HL-60/S4 treated with phorbol 12-myristate 13-acetate at 8.2 ng/mL for 4 days and 3 days (cell line): ENCODE results near the gene FAM47E.
"Not testable (repeated sequence)": the region's sequence is repeated elsewhere in the genome, so short reads cannot be mapped to it uniquely, and the experiment has no call there.

ENCODE experiments used
- in situ Hi-C: fragments of 300-500 bp; cut with MboI; formaldehyde crosslinking; loops from 2 replicates; pipeline ENCODE4 v1.15.0; 2022; ENCODE audit warnings: low sequenced_read_pairs

The FAM47E gene

DNA sequence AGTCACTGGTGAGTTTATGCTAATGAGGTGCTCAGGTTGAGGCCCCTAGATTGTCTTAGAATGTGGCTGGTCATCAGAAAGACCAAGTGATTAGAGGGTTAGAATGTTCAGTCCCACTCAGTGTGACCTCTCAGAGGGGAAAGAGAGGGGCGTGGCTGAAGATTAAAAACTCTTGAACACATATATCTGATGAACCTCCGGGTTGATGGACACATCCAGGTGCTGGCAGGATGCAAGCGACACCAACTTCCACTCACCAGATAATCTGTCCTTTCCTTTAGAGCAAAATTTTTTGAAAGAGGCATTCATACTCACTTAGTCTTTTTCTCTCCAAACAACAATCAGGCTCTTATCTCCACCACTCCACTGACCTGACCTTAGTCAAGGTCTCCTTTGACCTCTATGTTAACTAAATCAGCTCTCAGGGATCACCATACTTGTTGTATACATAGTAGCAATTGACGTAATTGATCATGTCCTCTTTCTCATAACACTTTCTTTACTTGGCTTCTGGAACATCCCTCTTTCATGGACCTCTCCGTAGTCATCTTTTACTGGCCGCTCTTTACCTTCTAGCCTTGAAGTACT, 14.2 kb downstream of the FAM47E start:
- in situ Hi-C loops = no loop called here

DNA sequence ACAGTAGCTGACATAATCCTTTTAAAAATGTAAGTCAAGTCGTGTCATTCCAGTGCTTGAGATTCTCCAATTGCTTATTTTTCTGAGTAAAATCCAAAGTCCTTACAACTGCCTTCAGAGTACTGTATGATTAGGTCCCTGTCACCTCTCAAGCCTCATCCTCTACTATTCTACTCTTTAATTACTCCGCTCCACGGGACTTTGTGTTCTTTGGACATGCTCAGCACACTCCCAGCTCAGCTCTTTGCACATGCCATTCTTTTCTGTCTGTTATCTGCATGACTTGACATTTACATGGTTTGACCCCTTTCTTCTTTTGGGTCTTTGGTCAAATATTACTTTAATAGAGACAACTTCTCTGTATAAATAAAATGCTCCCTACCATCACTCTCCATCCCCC, 15.1 kb downstream of the FAM47E start:
- in situ Hi-C loops = no loop called here

DNA sequence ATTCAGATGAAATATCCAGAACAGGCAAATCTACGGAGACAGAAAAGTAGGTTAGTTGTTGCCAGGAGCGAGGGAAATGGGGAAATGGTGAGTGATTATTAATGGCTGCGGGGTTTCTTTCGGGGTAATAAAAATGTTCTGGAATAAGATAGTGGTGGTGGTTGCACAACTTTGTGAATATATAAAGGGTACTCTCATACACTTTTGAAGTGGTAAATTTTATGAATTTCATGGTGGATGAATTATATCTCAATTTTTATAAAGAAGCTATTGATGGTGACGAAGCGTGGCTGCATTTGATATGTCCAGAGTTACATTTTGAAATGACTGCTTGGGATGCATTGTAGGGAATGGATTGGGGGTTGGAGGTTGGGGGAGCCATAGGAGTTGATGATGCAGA, 16.3 kb downstream of the FAM47E start:
- in situ Hi-C loops = no loop called here

DNA sequence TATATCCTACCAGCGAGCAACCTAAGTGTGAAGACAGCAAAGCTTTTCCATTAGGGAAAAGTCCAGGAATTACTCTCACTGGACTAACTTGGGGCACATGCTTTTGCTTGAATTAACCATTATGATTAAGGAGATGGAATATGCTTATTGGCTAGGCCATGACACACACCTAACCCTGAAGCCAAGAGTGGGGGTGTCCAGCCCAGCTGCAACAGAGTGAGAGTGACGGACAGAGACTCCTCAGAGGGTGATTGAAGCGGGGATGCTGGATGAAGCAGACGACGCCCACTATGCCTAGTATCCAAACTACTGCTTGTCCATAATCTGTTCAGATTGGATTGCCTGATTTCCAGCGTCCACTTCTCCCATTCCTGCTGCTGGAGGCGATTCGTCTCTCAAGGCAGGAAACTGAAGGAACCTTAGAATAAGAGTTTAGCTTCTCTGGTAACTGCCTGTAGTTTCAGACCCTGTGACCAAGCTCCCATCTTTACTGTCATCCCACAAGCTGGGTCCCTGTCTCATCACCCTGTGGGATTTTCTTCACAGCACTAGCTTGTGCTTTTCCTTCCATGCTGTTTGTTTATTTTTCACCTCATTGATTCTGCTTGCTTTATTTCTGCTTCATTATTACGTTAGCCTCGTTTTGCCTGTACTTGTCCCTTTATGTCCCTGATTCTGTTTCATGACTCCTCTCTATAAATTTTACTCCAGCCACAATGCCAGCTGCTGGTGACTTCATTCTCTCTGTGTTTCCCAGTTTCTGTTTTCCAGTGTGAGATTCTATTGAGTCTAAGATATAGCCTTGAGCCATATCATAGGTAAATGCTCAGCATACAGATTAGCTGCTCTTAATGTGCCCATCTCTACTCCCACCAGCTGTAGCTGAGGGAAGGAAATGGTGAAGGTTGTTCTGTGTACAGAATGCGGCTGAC, 19.0 kb downstream of the FAM47E start:
- in situ Hi-C loops = no loop called here

DNA sequence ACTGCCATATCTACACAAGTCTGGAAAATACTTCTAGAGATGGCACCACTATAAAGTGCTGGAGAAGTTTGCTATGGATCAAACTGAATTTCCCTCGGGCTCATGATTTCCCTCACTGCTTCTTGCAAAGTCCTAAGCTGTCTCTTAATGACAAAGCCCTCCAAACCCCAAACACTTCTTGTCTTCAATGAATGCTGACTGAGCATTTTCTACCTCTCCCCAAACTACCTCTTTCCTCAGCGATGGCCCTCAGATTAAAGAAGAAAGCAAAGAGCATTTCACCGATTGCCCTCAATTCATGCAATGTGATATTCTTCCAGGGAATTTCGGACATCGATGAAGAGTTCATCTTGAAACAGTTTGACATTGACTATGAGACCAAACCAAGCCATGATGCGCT, 19.7 kb downstream of the FAM47E start:
- in situ Hi-C loops = no loop called here

DNA sequence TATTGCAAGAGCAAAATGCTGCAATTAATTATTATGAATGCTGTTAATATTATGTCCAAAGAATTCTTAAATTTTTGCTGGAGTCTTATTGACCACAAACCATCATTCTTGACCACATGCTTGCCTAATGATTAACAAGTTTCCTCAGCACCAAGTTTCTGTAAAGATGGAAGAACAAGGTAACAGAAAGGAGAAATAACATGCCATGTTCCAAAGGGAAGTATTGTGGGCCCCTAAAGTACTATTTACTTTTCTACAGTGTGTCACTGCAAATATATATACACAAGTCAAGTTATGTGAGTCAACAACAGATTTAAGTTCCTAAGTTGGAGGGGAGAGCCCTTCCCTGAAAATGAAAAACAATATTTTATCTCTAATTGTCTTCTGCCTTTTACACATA, 20.6 kb downstream of the FAM47E start:
- in situ Hi-C loops = no loop called here

DNA sequence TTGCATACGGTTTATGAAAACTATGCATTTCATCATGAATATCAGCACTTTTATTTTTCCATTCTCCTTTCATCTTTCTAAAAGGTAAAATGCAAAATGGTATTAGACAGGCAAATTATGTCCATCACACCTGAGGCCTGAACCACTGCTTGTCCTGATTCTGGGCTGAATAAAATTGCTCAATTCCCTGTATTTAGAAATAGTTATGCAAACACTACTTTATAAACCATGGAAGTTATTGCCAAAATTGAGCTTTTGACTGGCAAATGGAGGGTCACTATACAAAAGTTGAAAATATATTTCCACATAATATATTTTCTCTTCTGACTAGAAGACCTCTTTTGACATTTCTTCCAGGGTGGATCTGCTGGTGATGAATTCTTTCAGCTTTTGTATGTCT, 21.1 kb downstream of the FAM47E start:
- in situ Hi-C loops = no loop called here

DNA sequence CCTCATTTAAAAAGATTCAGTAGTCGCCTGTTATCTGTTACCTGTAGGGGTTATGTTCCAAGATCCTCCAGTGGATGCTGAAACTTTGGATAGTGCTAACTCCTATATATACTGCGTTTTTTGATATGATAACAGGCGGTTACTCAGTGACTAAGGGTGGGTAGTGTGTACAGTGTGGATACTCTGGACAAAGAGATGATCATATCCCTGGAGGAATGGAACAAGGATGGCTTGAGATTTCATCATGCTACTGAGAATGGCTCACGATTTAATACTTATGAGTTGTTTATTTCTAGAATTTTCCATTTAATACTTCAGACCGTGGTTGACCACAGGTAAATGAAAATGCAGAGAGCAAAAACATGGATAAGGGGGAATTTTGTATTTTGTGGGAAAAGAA, 21.5 kb downstream of the FAM47E start:
- in situ Hi-C loops = no loop called here

DNA sequence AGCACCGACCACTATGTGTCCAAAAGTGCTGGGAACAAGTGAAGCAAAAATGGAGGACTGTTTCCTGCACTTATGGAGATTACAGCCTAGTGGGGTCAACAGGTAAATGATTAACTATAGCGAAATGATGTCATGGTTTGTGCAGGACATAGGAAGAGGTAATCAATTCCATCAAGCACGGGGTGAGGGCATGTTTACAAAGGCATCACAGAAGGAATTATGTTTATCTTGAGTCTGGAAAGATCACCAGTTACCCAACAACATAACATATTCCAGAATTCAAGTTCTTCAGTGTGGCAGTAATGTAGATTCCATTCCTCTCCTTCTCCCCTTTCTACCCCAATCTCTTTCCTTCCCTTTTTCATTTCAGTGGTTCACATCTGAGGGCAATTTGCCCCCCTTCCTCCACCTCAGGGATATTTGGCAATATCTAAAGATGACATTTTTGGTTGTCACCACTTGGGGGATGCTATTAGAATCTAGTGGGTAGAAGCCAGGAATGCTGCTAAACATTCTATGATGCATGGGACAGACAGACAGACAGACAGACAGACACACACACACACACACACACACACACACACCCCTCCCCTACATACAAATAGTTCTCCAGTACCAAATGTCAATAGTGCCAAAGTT, 24.1 kb downstream of the FAM47E start:
- in situ Hi-C loops = no loop called here

DNA sequence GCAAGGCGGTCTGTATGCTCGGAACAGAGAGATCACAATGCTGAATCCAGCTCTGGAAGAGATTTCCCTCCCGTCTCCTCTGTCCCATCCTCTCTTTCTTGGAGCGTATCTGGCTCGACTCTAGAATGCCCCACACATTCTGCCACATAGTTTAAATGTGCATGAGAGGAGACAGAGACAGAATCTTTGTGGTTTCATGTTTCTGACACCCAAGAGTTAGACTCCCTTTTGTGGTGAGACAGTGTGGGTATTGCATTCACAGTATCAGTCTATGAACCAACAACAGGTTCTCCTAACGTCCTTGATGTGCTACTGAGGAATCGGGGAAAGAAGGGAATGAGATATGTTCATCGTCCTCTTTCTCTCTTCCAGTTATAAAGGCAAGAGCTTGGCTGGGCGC, 25.3 kb downstream of the FAM47E start:
- in situ Hi-C loops = no loop called here

DNA sequence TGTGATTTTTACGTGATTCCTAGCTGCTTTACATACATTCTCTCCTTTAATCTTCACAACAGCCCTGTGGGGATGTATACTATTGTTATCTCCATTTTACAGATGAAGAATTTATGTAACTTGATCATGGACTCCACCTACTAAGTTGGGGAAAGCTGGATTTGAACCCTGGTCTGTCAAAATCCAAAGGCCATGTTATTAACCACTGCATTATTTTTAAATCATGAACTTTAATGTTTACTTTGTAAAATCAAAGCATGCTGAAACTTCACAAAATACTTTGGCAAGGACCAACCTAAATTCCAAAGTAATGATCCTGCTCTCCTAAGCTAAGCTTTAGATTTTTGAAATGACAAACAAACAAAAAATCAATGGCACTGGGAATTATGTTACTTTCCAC, 26.1 kb downstream of the FAM47E start:
- in situ Hi-C loops = no loop called here

DNA sequence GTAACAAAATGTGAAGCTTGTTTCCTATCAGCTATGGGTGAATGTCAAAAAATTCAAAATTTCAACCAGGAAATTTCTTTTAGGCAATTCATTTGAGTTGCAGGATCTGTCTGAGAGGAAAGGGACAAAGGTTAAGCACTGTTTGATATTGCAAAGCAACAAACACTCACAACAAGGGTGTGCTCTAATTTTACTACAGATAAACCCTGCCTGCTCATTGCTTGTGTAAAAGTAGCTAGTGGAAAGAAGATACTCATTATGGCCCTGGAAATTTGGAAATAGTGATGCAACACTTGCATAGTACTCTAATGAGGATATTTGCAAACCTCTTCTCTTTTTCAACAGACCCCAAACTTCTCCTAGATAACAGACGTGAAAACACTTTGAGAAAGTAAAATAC, 27.1 kb downstream of the FAM47E start:
- in situ Hi-C loops = no loop called here

DNA sequence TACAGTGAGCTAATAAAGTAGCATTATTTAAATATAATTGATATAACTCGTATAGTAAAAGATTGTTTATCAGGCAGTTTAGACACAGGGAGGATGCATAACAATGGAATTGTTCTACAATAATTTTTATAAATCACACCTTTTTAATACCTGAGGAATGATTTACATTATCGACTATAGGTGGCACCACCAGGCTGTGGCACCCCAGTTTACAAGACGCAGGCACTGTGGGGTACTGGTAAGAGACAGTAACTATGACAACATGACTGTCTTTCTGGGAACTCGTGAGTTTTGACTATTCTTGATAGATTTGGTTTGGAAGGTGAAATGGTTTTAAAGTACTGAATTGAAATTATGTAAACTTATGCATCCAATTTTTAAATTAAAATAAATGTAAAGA, 27.9 kb downstream of the FAM47E start:
- in situ Hi-C loops = no loop called here

DNA sequence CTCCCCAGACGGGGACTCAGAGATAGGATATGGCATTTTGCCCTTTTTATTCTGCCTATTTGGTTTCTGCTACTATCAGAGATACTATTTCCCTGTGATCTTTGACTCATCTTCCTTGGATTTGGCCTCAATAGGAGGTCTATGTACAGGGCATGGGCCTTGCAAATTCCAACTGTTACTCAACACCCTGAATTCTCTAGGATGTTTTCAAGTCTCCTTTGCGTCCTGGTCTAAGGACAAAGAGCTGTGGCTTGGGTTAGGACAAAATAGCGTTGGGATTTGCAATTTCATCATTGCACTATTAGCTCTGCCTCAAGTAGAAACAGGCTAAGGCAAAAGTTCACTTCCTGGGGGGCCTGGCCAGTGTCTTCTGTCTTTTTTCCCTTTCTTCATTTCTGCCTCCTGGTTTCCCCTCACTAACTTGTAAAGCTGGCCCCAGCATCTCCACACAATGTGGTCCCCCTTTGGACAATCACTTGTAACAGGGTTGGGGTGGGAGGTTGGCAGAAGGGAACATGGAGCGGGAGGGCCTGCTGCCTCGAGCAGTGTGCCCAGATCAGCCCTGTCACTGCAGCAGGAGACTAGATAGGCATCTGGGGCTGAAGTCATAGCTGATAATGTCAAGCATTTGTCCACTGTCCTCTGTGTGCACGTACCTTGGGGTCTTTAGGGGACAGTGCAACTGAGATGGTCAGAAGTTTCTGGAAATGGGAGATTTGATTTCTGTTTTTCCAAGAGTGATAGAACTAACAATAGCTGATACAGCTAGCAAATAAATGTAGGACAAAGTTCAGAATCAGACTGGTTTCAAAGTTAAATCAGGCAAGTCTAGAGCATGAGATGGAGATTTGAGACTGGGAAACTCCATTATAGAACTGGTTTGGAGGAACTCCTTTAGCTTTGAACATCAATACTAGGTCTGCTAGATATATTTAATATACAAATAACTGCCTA, 29.2 kb downstream of the FAM47E start:
- in situ Hi-C loops = no loop called here

DNA sequence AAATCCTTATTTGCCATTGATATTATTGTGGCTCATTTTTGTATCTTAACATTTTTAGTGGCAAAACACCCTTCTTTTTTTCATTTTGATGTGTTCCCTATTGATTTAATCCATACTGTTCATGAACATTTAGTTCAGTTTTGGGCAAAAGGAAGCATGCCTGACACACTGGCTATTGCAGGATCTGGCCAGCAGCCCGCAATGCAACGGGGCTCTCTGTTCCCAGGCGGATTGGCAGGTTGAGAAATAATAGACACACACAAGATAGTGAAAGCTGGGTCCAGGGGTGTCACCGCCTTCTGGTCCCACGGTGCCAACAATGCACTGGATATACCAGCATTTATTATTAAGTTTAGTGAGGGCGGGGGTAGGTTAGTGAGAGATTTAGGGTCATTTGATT, 30.1 kb downstream of the FAM47E start:
- in situ Hi-C loops = not testable (repeated sequence)

DNA sequence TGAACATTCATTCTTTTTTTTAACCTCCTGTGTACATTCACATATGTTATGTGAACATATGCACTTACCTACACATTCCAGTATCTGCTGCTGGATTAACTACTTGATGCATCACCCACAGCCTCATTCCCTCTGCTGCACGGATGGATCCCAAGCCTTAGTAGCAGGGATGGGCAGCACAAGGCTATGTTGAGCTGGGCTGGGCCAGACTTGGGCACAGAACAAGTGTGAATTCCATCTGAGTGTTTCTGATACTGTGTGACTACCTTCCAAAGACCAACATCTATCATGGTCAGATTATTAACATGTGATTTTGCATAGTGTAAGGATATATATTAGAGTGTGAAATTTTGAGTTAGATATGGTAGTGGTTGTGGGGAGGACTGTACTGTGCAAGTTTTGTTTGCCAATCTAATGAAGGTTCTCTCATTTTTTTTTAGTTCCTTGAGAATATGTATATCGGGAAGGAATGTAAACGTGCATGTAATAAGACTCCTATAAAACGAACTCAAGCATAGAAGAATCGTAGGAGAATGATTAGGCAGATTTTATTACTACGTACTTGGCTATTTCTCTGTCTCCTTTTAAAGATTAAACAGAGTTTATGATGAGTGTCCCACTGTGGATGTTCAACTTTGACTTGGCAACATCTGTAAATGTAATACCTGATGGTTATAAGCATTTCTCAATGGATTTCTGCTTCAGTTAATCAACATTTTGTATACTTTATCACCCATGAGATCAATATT, 31.6 kb downstream of the FAM47E start:
- in situ Hi-C loops = no loop called here

DNA sequence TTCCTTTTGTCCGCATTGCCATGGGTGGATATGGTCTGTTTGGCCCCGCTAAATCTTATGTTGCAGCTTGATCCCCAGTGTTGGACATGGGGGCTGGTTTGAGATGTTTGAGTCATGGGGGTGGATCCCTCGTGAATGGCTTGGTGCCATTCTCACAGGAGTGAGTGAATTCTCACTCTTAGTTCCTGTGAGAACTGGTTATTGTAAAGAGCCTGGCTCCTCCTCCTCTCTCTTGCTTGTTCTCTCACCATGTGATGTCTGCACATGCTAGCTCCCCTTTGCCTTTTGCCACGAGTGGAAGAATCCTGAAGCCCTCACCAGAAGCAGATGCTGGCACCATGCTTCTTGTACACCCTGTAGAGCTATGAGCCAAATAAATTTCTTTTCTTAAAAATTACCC, 32.4 kb downstream of the FAM47E start:
- in situ Hi-C loops = no loop called here

DNA sequence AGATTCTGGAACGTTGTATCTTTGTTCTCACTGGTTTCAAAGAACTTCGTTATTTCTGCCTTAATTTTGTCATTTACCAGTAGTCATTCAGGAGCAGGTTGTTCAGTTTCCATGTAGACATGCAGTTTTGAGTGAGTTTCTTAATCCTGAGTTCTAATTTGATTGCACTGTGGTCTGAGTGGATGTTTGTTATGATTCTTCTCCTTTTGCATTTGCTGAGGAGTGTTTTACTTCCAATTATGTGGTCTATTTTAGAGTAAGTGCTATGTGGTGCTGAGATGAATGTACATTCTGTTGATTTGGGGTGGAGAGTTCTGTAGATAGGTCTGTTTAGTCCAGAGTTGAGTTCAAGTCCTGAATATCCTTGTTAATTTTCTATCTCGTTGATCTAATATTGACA, 36.3 kb downstream of the FAM47E start:
- in situ Hi-C loops = not testable (repeated sequence)

DNA sequence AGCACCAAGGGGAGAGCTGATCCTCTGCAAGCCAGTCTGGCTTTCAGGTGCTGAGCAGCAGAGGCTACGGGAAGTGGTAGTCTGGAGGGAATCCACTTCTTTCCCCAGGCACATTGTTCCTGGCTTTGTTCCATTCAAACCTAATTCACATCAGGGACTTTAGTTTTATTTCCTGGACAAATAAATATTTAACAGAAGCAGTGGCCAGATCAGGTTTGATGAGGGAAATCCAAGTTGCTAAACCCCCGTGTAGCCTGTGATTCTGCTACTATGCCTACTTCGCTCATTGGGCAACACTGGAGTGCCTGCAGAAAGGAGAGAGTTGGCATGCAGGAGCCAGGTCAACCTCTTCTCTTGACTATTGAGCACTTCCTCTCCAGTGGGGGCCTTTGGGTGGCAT, 41.2 kb downstream of the FAM47E start:
- in situ Hi-C loops = loop anchor here (10.0 kb wide), 1 partner anchor 78 kb away; the partner anchor contains the start of gene SCARB2

DNA sequence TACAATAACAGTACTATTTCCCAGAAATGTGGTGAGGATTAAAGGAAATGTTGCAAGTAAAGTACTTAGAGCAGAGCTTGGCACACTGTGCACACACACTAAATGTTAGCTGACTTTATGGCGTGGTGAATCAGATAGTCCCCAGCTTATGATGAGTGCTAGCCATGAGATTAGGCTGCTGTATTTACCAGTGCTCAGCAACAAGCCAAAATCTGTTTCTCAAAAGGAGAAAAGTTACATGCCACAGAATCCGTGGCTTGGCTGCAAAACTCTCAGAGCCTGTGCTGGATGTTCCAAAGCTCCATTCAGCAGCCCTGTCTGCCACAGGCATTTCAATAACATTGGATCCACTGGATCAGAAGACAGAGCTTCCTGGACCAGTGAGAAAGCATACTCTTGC, 42.3 kb downstream of the FAM47E start:
- in situ Hi-C loops = loop anchor here (10.0 kb wide), 1 partner anchor 79 kb away; the partner anchor contains the start of gene SCARB2
